Right atrium auricular region (tissue), 2 donors: ENCODE results near the gene MAP2K2. TPM values are rescaled to one million over a fixed set of nuclear protein-coding genes. Genes with fewer than 3 reads are reported as not detected.

Experiments
- DNase-seq: peaks from one replicate; pipeline ENCODE4 v3.0.0-alpha.2; 2019; ENCODE audit warnings: low spot score
- H3K27ac ChIP-seq, 2 donors: fragments of 200-600 bp; sonication (generic); 1 replicate in 1 of 2; 2 replicates in 1 of 2; pipeline ENCODE4 v1.5.1; 2016 to 2019
- H3K27me3 ChIP-seq, 2 donors: fragments of 200-600 bp; sonication (generic); one replicate each; pipeline versions ENCODE4 v1.5.1 to v1.6.0; 2017 to 2019
- H3K36me3 ChIP-seq: fragments of 200-600 bp; sonication (generic); one replicate; pipeline ENCODE4 v1.5.1; 2016
- H3K4me1 ChIP-seq, 2 donors: fragments of 200-600 bp; sonication (generic); one replicate each; pipeline versions ENCODE4 v1.5.1 to v1.6.0; 2017 to 2019
- H3K4me3 ChIP-seq, 2 donors: fragments of 200-600 bp; sonication (generic); 1 replicate in 1 of 2; 2 replicates in 1 of 2; pipeline ENCODE4 v1.5.1; 2017 to 2019; ENCODE audit warnings: mild to moderate bottlenecking in 1 of 2, moderate library complexity in 1 of 2
- H3K9me3 ChIP-seq, 2 donors: fragments of 200-600 bp; sonication (generic); one replicate each; pipeline ENCODE4 v1.5.1; 2019
- total RNA-seq, 2 donors: library from RNA; depleted of rRNA; stranded (reverse); fragments of >200 nt; gene quantifications; one replicate each; pipeline ENCODE4 v1.1.0, GENCODE V29; 2016
- TF ChIP-seq, protein P1 (sequence below), 2 donors: fragments of 200-600 bp; sonication (generic); IDR thresholded peaks; one replicate each; pipeline ENCODE4 v1.5.1; 2019; ENCODE audit warnings: antibody characterized with exemption in 2 of 2

MAP2K2 gene
- total RNA-seq, 2 donors from 2014 or later, result 82.2 to 97.4 TPM

DNA sequence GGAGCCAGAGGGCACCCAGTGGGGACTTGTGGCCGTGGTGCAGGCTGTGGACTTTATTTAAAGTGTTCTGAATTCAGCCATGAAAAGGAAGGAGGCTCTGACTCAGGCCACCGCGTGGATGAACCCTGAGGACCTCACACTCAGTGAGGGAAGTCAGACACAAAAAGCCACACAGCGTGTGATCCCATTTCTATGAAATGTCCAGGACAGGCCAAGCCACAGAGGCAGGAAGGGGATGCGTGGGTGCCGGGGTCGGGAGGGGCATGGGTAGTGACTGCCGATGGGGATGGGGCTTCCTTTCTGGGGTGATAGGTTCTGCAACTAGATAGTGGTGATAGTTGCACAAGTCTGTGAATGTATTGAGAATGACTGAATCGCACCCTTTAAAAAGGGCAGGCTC lies 48.5 kb downstream of the MAP2K2 start:
- H3K27ac ChIP-seq, result no peak overlapping the region

DNA sequence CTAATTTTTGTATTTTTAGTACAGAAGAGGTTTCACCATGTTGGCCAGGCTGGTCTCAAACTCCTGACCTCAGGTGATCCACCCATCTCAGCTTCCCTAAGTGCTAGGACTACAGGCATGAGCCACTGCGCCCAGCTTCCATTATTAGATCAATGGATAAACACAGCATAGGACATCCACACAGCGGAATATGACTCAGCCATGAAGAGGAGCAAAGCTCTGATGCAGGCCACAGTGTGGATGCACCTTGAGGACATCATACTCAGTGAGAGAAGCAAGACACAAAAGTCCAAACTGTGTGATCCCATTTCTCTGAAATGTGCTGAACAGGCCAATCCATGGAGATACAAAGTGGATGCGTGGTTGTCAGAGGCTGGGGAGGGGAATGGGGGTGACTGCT lies 52.3 kb downstream of the MAP2K2 start:
- Histone ChIP-seq H3K27ac (no peak overlapping the region), H3K4me1 (peaks cover 0 to 11% of the 10 kb centered on the region in 2 donors), H3K36me3 (no peaks in the 10 kb centered on the region), H3K9me3 (no peaks in the 10 kb centered on the region), H3K4me3 (no peak overlapping the region), H3K27me3 (no peaks in the 10 kb centered on the region)
- DNase-seq, result no peak
- TF ChIP-seq, protein P1, sequence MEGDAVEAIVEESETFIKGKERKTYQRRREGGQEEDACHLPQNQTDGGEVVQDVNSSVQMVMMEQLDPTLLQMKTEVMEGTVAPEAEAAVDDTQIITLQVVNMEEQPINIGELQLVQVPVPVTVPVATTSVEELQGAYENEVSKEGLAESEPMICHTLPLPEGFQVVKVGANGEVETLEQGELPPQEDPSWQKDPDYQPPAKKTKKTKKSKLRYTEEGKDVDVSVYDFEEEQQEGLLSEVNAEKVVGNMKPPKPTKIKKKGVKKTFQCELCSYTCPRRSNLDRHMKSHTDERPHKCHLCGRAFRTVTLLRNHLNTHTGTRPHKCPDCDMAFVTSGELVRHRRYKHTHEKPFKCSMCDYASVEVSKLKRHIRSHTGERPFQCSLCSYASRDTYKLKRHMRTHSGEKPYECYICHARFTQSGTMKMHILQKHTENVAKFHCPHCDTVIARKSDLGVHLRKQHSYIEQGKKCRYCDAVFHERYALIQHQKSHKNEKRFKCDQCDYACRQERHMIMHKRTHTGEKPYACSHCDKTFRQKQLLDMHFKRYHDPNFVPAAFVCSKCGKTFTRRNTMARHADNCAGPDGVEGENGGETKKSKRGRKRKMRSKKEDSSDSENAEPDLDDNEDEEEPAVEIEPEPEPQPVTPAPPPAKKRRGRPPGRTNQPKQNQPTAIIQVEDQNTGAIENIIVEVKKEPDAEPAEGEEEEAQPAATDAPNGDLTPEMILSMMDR (IDR thresholded peaks at IDR 0.05), result no peak

More for the DNA sequence above, 48.5 kb downstream of the MAP2K2 start:
- TF ChIP-seq, protein P1 (IDR thresholded peaks at IDR 0.05), result no peak
- H3K4me1 ChIP-seq, result peaks cover 0 to 17% of the 10 kb centered on the region in 2 donors
- no peaks in the 10 kb centered on the region for H3K36me3 ChIP-seq
- DNase-seq, result no peak
- H3K4me3 ChIP-seq, result no peak overlapping the region
- no peaks in the 10 kb centered on the region for H3K9me3 ChIP-seq
- H3K27me3 ChIP-seq, result no peaks in the 10 kb centered on the region

DNA sequence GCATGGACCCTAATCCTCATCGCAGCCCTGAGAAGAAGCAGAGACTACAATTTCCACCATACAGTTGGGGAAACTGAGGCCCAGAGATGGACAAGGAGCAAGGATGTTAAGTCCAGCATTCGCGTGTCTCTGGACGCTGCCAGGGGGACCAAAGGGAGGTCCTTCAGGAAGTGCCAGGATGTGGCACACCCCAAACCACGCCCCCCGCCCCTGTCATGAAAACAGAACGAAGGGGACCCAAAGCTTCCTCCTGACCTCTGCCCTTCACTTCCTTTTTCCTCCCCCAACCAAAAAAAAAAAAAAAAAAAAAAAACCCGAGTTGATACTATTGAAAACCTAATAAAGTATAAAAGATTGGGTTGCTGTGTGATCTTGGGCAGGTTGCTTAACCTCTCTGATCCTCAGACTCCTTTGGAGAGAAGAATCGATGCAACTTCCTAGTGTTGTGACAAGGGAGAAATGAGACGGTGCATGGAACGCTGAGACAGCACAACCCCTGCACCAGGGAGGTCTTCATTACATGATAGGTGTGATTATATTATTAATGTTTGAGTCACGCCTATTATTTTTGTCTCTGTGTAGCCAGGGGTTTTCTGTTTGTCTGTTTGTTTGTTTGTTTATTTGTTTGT lies 54.5 kb downstream of the MAP2K2 start:
- H3K36me3 ChIP-seq, result no peaks in the 10 kb centered on the region
- H3K27me3 ChIP-seq, result no peaks in the 10 kb centered on the region
- no peak for DNase-seq
- peaks cover 0 to 13% of the 10 kb centered on the region in 2 donors for H3K4me1 ChIP-seq
- TF ChIP-seq, protein P1 (IDR thresholded peaks at IDR 0.05), result no peak
- no peak overlapping the region for H3K27ac ChIP-seq
- no peak overlapping the region for H3K4me3 ChIP-seq
- H3K9me3 ChIP-seq, result no peaks in the 10 kb centered on the region

DNA sequence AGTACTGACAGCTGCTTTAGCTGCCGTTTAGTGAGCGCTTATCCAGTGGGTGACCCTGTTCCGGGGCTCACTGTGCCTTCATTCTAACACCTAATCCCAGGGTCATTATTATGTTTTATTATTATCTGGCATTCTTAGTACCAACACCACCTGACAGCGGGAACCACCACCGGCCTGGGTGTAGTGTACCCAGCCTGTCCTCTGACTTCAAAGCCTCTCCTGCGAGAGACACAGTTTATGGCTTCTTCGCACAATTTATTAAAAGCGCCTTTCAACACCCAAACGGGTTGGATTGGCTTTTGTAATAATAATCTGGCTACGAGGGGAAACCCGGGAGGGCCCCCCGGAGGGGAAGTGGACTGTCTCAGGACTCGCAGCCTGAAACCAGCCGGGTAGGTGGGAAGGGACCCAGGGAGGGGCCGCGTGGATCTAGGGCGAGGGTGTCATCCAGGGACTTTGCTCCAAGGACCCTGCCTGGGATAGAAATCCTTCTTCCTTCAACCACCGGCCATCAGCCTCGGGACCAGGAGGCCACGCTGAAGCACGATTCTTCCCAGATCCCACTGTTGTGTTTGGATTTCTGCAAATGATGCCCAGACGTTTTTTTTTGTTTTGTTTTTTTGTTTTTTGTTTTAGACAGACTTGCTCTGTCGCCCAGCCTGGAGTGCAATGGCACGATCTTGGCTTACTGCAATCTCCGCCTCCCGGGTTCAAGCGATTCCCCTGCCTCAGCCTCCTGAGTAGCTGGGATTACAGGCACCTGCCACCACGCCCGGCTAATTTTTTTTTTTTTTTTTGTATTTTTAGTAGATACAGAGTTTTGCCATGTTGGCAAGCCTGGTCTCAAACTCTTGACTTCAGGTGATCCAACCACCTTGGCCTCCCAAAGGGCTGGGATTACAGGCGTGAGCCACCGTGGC lies 55.6 kb downstream of the MAP2K2 start:
- Histone ChIP-seq H3K27me3 (no peaks in the 10 kb centered on the region), H3K9me3 (no peaks in the 10 kb centered on the region), H3K4me1 (peaks cover 0 to 24% of the 10 kb centered on the region in 2 donors), H3K36me3 (peaks cover 2% of the 10 kb centered on the region), H3K4me3 (peak overlapping the region; percentile 98 to 100), H3K27ac (peak overlapping the region; percentile 97 to 99)
- DNase-seq, result no peak
- TF ChIP-seq, protein P1 (IDR thresholded peaks at IDR 0.05), result no peak

DNA sequence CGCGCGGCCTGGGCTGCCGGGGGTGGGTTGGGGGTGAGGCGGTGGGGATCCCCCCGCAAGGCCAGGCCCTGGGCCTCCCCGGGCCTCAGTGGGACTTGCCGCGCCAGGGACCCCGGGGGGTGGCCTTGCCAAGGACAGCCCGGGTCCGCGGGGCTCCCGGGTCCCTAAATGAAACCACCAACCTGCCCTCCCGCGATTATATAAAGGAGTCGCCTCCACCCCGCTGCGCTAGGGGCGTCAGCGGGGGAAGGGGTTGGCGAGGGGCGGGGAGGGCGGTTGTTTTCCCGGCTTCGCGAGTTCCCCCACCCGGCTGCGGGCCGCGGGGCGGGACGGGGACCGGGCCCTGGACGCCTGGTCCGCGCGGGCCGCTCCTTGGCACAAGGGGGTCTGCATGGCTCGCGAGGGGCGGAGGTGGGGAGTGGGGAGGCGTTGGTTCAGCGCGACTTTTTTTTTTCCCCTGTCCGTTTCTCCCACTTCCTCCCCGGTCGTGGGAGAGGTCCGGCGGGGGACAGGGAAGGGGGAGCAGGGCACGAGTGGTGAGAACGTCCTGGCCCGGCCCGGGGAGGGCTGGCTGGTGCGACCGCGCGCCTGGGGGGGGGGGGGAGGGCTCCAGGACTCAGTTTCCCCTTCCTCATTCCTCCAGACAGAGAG lies 56.4 kb downstream of the MAP2K2 start:
- TF ChIP-seq, protein P1 (IDR thresholded peaks at IDR 0.05), result no peak
- H3K27ac ChIP-seq, result peak overlapping the region; percentile 97 to 99
- no peak for DNase-seq
- no peaks in the 10 kb centered on the region for H3K27me3 ChIP-seq
- peaks cover 0 to 32% of the 10 kb centered on the region in 2 donors for H3K4me1 ChIP-seq
- peak overlapping the region; percentile 98 to 100 for H3K4me3 ChIP-seq
- H3K9me3 ChIP-seq, result no peaks in the 10 kb centered on the region
- peaks cover 10% of the 10 kb centered on the region for H3K36me3 ChIP-seq
